ENCODE data around the gene LCA5.

DNA sequence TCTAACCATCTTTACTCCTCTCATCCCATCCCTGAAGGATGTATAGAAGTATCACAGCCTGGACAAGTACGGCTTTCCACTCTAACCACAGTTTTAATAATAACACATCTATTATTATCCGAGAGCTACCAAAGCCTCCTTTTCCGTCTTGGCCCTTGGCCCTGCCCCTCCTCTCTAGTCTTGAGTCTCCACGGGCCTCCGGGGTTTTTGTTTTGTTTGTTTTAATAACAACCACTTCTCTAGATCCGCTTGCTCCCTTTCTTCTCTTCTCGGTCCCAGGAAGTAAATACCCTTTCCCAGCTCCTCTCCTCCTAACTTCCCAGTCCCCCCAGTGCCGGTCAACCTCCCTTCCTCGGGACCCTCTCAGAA, 661 bp downstream of the LCA5 start:
- TF ChIP-seq, protein P1, sequence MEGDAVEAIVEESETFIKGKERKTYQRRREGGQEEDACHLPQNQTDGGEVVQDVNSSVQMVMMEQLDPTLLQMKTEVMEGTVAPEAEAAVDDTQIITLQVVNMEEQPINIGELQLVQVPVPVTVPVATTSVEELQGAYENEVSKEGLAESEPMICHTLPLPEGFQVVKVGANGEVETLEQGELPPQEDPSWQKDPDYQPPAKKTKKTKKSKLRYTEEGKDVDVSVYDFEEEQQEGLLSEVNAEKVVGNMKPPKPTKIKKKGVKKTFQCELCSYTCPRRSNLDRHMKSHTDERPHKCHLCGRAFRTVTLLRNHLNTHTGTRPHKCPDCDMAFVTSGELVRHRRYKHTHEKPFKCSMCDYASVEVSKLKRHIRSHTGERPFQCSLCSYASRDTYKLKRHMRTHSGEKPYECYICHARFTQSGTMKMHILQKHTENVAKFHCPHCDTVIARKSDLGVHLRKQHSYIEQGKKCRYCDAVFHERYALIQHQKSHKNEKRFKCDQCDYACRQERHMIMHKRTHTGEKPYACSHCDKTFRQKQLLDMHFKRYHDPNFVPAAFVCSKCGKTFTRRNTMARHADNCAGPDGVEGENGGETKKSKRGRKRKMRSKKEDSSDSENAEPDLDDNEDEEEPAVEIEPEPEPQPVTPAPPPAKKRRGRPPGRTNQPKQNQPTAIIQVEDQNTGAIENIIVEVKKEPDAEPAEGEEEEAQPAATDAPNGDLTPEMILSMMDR (IDR thresholded peaks at IDR 0.05) = no peak
- TF ChIP-seq POLR2A (IDR thresholded peaks at IDR 0.05) = no peak

All from heart left ventricle (tissue), 13 donors.